Gastrocnemius medialis (tissue), 4 donors: Measurements from ENCODE around the gene LRRD1.

Source experiments
- POLR2A ChIP-seq, 2 donors: fragments of 450-650 bp; IDR thresholded peaks; one replicate each; pipeline ENCODE4 v1.6.1; 2017; ENCODE audit warnings: antibody characterized with exemption in 2 of 2, mild to moderate bottlenecking in 2 of 2, moderate library complexity in 2 of 2
- TF ChIP-seq, protein P1 (sequence below), 5 experiments: fragments of 450-650 bp in 3 of 5; fragments of 200-600 bp in 2 of 5; sonication (generic) in 2 of 5; IDR thresholded peaks in 4 of 5; conservative IDR thresholded peaks in 1 of 5; 1 replicate in 4 of 5; 2 replicates in 1 of 5; pipeline ENCODE4 v1.5.1; 2016 to 2019; ENCODE audit warnings: antibody characterized with exemption in 5 of 5, mild to moderate bottlenecking in 3 of 5, moderate library complexity in 3 of 5

DNA sequence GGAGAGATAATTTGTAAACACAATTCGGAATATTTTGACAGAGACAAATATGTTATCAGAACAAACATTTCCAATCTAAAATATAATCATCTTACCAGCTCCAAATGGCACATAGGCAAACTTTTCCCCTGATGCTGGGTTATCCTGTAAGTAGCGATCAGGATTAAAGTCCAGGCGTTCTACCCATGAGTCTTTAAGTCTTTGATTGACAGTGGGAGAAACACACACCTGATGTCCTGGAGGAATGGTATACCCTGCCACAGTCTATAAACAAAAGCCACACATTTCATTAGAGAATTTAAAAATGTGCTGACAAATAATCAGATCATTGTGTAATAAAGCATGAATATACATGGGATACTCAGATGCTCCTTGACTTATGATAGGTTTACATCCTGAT lies 62.0 kb downstream of the LRRD1 start:
- TF ChIP-seq POLR2A (IDR thresholded peaks at IDR 0.05) = no peak
- TF ChIP-seq, protein P1, sequence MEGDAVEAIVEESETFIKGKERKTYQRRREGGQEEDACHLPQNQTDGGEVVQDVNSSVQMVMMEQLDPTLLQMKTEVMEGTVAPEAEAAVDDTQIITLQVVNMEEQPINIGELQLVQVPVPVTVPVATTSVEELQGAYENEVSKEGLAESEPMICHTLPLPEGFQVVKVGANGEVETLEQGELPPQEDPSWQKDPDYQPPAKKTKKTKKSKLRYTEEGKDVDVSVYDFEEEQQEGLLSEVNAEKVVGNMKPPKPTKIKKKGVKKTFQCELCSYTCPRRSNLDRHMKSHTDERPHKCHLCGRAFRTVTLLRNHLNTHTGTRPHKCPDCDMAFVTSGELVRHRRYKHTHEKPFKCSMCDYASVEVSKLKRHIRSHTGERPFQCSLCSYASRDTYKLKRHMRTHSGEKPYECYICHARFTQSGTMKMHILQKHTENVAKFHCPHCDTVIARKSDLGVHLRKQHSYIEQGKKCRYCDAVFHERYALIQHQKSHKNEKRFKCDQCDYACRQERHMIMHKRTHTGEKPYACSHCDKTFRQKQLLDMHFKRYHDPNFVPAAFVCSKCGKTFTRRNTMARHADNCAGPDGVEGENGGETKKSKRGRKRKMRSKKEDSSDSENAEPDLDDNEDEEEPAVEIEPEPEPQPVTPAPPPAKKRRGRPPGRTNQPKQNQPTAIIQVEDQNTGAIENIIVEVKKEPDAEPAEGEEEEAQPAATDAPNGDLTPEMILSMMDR (IDR thresholded peaks at IDR 0.05 in 4 of 5, conservative IDR thresholded peaks at IDR 0.05 in 1 of 5) = no peak
